NCI-H446 treated with DMSO at 0.1 percent for 48 hours (cell line): Measurements from ENCODE around the gene LIPG.
A peak's percentile ranks its signal among the peaks of the same experiment; 100 is the strongest.
"Not testable (repeated sequence)": the region's sequence is repeated elsewhere in the genome, so short reads cannot be mapped to it uniquely, and the experiment has no call there.

Experiments used
- DNase-seq: peaks from one replicate; lab custom pipeline; 2025; lab: John Stamatoyannopoulos, UW

The LIPG gene

DNA sequence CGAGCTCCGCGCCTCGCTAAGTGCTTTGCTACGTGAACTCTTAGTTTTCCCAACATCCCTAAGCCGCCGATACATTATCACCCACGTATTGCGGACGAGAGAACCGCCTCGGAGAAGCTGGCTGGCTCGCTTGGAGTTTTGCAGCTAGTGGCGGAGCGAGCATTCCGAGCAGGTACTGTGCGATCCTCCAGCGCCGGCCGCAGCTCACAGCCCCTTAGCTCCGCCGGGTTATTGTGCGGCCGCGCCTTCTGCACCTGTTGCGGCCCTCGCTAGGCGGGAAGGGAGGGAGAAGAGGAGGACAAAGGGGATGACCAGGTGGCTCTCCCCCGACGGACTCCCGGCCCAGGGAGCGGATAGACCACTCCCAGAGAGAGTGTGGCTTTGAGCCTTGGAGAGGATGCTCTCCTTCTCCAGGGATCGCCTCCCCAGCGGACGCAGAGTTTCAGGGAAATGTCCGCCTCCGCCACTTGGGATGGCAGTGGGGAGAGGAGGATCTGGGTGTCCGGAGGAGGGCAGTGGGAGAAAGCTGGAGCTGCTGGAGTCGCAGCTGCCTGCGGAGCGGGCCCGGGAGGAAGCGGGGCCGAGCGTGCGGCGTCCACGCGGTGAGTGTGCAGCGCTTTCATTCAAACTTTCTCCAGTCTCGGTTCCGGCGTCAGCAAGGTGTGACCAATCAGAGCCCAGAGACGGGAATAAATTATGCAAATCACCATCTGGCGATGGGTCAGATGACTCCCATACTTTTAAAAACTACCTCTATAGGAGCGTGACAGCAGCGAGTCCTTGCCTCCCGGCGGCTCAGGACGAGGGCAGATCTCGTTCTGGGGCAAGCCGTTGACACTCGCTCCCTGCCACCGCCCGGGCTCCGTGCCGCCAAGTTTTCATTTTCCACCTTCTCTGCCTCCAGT lies at the start of gene LIPG:
LIPG (plus strand) TSS at position 769 of the 905 bp plus-strand sequence. CDS start 252 bp downstream, outside the sequence.
- peak; percentile 33 for DNase-seq

DNA sequence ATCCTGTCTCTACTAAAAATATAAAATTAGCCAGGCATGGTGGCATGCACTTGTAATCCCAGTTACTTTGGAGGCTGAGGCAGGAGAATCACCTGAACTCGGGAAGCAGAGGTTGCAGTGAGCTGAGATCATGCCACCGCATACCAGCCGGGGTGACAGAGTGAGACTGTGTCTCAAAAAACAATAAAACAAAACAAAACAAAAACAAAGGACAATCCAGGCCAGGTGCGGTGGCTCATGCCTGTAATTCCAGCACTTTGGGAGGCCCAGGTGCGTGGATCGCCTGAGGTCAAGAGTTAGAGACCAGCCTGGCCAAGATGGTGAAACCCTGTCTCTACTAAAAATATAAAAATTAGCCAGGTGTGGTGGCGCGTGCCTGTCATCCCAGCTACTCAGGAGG lies 49.0 kb upstream of the LIPG start:
- DNase-seq, result not testable (repeated sequence)

DNA sequence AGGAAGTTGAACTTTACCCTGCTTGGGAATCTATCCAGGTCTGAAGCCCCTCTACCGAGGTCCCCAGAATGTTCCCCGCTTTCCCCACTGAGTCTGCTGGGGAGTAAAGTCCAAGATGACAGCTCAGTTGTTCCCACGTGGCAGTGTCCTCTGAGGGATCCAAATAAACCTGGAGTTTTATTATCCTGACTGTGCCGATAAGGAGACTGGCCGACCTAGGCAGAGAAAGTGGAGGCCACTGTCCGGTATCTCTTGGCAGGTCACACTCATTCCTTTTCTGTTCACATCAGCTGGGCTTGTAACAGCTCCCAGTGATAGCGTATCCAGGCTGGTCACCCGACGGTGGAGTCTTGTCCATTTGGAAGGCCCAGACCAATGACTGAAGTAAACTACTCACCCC lies 47.3 kb upstream of the LIPG start:
- DNase-seq, result no peak

DNA sequence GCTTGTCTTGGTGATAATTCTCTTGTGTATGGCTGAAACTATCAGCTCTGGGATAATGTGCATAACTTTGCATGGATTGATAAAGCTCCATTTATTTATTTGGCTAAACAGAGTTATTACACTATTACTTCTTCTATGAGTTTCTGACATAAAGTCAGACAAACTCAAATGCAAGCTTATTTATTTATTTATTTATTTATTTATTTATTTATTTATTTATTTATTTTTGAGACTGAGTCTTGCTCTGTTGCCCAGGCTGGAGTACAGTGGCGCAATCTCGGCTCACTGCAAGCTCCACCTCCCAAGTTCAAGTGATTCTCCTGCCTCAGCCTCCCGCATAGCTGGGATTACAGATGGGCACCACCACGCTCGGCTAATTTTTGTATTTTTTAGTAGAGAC lies 46.9 kb upstream of the LIPG start:
- DNase-seq, result not testable (repeated sequence)

DNA sequence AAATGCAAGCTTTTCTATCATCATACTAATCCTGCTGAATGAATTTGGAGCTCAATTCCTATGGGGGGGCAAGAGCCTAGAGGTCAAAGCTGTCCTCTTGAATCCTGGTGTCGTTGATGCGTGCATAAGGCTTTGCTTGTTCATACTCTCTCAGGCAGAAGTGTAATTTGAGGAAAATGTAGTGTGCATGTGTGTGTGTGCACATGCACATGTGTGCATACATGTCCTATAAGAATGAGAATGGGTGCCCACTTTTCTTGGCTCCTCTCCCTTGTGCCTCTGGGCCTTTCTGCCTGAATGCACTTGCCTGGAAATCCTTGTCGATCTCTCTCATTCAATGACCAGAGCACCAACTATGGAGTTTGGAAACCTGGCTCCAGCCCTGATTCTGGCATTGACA lies 46.3 kb upstream of the LIPG start:
- DNase-seq, result no peak

DNA sequence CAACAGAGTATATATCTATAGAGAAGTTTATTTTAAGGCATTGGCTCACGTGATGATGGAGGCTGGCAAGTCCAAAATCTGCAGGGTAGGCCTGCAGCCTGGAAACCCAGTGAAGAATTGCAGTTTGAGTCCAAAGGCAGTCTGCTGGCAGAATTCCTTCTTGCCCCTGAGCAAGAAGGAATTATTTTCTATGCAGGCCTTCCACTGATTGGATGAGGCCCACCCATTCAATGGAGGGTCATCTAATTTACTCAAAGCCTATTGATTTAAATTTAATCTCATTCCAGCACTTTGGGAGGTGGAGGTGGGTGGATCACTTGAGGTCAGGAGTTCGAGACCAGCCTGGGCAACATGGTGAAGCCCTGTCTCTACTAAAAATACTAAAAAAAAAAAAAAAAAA lies 44.4 kb upstream of the LIPG start:
- no peak for DNase-seq

DNA sequence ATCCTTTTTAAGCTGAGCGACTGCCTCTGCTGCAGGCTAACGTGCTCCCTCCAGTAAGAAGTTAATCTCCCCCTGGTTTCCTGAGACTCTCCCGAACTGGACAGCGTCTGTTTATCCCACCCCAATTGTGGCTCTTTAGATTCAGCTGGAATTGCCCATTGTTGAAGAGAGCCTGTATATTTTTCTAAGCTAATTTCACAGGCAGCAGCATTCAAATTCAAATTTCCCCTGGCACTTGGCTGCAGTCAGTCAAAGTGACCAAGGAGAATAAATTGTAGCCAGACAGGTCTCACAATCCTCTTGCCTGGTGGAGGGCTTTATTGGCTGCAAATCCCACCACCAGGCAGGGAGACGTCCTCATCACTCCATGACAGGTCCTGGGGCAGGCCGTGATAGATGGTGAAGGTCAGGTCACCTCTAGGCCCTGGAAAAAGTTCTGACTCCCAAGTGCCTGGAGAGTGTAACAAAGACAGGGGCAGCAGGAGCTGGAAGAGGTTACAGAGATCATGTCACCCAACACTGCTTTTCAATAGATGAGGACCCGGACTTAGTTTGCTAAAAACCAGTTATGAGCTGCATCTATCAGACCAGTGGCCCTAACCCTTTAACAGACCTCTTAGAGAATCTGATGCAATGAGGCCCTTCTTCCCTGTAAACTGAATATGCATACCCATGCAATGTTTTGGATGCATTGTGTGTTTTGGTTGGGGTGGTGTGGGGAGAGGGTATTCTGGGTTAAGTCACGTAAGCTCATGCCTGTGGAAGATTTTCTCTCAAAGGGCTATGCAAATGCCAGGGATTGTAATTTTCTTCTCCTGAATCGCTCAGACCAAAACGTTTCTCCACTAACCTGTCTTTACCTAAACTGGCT lies 42.5 kb upstream of the LIPG start:
- no peak for DNase-seq

DNA sequence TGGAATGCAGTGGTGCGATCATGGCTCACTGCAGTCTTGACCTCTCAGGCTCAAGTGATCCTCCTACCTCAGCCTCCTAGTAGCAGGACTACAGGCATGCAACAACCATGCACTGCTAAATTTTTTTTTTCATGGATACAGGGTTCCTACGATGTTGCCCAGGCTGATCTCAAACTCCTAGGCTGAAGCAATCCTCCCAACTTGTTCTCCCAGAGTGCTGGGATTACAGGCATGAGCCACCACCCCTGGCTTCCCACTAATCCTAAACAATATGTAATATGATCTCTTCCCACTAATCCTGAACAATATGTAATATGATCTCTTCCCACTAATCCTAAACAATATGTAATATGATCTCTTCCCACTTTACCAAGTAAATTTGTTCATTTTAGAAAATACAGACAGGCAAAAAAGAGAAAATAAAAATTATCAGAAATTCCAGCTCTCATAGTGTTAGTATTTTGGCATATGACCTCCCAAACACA lies 41.2 kb upstream of the LIPG start:
- DNase-seq, result no peak

DNA sequence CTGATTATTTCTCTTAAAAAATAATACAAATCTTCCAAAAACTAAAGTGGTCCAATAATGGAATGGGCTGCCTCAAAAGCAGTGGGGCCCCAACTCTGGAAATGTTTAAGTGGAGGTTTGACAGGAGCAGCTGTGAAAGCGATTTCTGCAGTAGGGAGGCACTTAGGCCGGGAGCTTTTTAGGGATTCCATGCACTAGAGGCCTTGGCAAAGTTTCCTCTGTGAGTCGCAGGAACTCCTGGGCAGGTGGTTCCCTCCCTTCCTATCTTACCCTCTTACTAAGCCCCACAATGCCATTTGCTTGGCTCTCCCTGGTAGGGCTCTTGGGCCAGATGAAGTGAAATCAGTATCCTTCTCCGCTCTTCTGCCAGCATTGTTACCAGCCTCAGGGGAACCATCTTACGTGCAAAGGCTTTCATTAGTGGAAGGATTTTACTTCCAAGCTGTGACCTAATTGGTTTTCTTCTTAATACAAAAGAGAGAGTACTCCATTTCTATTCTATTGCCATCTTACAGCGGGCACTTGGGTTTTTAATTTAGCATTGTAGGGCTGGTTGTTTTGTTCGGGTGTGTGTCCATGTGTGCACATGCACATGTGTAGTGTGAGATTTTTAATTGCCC lies 40.5 kb upstream of the LIPG start:
- no peak for DNase-seq

DNA sequence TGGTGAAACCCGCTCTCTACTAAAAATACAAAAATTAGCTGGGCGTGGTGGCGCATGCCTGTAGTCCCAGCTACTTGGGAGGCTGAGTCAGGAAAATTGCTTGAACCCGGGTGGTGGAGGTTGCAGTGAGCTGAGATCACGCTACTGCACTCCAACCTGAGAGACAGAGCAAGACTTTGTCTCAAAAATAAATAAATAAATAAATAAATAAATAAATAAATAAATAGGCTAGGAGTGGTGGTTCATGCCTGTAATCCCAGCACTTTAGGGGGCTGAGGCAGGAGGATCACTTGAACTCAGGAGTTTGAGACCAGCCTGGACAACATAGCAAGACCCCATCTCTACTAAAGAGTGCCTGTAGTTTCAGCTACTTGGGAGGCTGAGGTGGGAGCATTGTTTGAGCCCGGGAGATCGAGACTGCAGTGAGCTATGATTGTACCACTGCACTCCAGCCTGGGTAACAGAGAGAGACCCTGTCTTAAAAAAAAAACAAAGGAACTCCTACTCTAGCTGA lies 38.2 kb upstream of the LIPG start:
- DNase-seq, result not testable (repeated sequence)

DNA sequence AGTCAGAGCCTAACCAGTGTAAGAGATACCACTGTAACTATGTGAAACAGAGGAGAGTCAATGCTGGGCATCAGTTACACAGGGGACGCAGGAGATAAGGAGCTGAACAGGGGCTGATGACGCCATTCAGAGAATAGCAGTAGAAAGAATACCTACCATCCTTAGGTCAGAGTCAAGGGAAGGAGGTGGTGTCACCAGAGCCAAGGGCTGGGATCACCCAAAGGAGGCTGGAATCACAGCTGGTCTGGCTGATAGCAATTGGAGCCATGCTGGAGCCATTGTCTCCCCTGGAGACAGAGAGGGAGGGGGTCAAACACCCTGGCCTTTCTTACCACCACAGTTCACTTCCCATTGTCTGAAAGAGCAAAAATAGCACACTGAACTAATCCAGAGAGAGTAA lies 37.5 kb upstream of the LIPG start:
- no peak for DNase-seq

DNA sequence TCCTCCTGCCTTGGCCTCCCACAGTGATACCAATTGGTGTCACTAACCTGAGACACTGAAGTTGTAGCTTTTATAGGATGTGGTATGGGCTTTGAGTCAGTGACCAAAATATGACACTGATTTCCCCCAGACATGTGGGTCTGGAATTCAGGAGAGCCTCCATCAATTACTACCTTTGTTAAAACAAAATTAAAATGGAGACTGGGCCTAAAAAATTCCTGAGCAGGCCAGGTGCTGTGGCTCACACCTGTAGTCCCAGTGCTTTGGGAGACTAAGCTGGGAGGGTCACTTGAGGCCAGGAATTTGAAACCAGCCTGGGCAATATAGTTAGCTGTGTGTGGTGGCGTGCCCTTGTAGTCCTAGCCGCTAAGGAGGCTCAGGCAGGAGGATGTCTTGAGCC lies 36.9 kb upstream of the LIPG start:
- no peak for DNase-seq

DNA sequence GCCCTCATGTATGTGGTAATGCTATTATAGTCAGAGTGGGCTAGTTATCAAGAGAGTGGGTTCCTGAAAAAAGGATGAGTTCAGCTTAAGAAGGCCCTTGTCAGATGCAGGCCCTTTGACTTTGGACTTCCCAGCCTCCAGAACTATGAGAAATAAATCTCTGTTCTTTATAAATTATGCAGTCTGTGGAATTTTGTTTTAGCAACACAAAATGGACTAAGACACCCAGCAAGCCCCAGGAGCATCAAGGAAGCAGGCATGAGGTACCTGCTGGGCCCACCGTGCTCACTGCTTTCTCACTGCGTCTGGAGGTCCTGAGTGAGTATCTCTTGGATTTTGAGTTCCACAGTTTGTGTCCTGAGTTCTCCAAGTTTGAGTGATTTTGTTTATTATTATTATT lies 35.9 kb upstream of the LIPG start:
- DNase-seq, result no peak

DNA sequence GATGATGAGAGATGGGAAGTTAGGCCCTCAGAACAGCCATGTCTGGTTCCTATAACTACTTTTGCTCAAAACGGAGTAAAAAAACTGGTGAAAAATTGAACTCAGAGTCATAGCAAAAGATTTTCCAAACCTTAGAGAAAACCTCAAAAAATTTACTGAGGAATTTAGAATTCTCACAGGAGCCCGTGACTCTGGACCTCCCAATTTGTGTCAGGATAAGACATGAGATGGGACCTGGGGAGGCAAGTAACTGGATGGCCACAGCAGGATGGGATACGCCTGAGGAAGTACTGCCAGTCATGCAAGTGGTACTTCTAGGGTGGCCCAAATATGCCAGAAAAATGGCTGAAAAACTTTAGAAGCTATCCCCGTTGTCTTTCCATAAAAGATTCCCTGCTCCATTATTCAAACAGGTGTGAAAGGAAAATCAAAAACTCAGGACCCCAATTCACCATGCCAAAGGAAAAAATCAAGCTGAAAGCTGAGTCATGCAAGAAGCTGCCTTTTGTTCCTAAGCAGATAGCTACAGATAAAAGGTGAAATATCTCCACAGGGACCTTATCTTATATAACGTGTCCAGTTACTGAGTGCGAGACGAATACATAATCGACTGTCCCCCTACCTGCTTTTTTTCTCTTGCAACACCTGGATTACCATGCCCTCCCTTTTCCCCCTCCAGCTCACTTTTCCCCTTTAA lies 34.1 kb upstream of the LIPG start:
- DNase-seq, result no peak

DNA sequence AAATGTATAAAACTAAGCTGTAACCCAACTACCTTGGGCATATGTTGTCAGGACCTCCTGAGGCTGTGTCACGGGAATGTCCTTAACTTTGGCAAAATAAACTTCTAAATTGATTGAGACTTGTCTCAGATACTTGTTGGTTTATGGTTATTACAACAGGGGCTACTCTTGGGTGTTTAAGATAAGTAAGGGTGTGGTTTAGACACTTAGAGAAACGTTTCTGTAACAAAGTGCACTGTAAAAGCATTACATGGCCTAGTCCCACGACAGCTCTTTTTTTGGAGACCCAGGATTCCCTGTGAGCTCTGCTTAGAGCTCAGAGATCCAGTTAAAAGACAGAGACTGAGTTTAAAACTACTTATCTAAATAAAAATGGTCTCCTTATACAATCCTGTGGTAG lies 32.3 kb upstream of the LIPG start:
- no peak for DNase-seq

DNA sequence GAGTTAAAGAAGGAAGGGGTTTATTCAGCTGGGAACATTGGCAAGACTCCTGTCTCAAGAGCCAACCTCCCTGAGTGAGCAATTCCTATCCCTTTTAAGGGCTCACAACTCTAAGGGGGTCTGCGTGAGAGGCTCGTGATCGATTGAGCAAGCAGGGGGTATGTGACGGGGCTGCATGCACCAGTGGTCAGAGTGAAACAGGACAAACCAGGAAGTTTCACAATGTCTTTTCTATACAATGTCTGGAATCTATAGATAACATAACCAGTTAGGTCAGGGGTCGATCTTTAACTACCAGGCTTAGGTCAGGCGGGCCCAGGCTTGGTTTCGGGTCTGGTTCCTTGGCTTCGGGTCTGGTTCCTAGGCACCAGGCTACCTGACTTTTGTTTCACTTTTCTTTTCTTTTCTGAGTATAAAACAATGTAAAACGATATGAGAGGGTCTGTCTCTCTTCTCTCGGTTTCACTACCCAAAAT lies 30.1 kb upstream of the LIPG start:
- DNase-seq, result no peak

DNA sequence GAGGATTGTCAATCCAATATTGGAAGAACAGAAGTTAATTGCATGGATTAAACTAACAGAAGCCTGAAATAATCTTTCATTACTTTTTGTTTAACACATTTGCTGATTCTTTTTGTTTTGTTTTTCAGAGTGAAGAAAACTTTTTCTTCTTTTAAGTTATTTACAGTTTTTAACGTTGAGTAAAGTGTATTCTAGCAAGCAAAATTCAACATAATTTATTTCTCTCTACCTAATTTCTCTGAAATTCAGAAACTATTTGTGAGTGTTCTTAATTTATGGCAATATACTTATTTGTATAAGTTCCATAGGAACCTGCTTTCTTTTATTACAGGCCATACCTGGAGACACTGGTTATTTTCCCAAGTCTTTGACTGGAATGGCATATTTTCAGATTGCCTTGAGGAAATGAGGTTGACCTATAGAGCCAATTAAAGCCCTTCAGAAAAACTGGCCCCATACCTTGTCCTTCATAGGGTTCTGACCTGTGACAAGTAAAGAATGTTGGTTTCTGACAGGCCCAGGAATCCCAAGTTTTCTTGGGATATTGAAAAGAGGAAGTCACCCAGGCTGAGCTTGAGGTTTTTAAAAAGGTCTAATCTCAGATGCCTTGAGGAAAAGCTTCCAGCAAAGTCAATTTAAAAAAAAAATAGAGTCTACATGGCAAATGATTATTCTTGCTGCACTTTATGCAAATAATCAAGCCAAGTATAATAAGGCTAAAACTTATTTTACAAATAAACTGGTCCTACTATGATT lies 26.8 kb upstream of the LIPG start:
- no peak for DNase-seq

DNA sequence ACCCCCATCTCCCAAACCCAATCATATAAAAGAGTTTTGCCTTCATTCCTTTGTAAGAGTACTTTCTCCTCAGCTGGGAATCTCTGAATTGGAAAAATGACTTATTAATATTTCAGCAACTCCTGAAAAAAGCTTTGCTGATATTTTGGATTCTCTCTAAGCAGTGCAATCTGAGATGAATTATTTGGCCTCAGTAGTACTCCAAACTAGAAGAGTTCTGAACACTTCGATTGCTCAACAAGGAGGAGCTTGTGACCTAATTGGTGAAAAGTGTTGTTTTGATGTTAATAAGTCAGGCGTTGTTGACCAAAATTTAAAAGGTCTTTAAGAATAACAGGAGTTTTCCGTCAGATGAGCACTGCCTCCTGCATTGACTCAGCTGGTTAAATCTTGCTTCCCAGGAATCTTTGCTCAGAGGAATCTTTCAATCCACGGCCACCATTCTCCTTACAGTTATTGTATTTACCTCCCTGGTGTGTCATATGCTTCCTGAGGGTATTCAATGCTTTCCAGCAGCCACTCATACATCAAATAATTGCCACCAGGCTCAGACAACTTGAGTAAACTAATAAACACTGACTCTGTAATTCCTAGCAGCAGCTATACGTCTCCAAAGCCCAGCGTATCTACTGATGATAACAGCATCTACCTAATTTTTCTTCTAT lies 24.5 kb upstream of the LIPG start:
- no peak for DNase-seq

DNA sequence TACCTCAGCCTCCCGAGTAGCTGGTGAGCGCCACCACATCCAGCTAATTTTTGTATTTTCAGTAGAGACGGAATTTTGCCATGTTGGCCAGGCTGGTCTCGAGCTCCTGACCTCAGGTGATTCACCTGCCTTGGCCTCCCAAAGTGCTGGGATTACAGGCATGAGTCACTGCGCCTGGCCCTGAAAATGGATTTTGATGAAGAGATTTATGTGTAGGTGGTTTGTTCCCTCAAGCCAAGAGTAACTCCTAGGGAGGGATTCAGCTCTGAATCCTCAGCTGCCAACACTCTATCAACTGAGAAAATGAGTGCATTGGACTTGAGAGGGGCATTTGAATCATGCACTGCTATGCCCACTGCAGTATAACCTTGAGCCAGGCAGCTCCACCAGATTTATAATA lies 17.5 kb upstream of the LIPG start:
- no peak for DNase-seq

DNA sequence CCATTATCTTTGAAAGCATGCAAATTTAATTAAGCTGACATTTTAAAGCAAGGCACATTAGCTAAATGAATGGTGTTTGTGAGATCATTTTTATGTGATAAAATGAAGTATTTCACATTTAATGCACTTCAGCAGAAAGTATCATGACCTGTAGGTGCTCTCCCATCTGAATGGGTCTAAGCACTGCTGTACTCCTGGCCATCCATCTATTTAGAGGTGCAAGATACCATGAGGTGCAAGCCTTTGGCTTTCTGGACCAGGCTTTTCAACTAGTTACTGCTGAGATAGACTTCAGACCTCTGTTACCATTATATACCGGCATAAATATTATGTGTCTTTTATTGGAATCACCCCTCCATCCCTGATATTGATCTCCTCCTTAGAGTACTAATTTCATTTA lies 15.6 kb upstream of the LIPG start:
- DNase-seq, result no peak
